Gastroesophageal sphincter (tissue), 4 donors: ENCODE results near the gene CTNNA1. TPM values are rescaled to one million over a fixed set of nuclear protein-coding genes. Genes with fewer than 3 reads are reported as not detected.

Experiments
- ATAC-seq: fragments of 150-250 bp; one replicate; pipeline ENCODE4 v1.9.1; 2016; ENCODE audit warnings: mild to moderate bottlenecking, moderate library complexity
- H3K27ac ChIP-seq, 4 donors: fragments of 200-600 bp; sonication (generic) in 3 of 4; 1 replicate in 3 of 4; 2 replicates in 1 of 4; pipeline ENCODE4 v1.5.1; 2016 to 2019
- H3K27me3 ChIP-seq: fragments of 200-600 bp; sonication (generic); one replicate; pipeline ENCODE4 v1.5.1; 2019
- H3K36me3 ChIP-seq, 2 donors: fragments of 200-600 bp; sonication (generic); one replicate each; pipeline ENCODE4 v1.5.1; 2019; ENCODE audit warnings: control low read depth in 1 of 2
- H3K4me1 ChIP-seq, 3 donors: fragments of 200-600 bp; sonication (generic); 1 replicate in 2 of 3; 2 replicates in 1 of 3; pipeline ENCODE4 v1.5.1; 2016 to 2019; ENCODE audit warnings: control low read depth in 2 of 3
- H3K4me3 ChIP-seq, 2 donors: fragments of 200-600 bp; sonication (generic); one replicate each; pipeline ENCODE4 v1.5.1; 2019; ENCODE audit warnings: mild to moderate bottlenecking in 1 of 2, moderate library complexity in 1 of 2
- H3K9me3 ChIP-seq, 3 donors: fragments of 200-600 bp; sonication (generic); one replicate each; pipeline ENCODE4 v1.5.1; 2017 to 2019; ENCODE audit warnings: control low read depth in 2 of 3
- EP300 ChIP-seq: sonication (generic); formaldehyde crosslinking; IDR thresholded peaks from one replicate; pipeline ENCODE4 v1.6.1; 2017; ENCODE audit warnings: antibody characterized with exemption, mild to moderate bottlenecking
- POLR2A ChIP-seq, 2 donors: fragments of 450-650 bp; IDR thresholded peaks; one replicate each; pipeline ENCODE4 v1.6.1; 2017; ENCODE audit warnings: antibody characterized with exemption in 2 of 2, mild to moderate bottlenecking in 2 of 2, moderate library complexity in 1 of 2
- POLR2AphosphoS5 ChIP-seq: sonication (generic); formaldehyde crosslinking; IDR thresholded peaks from one replicate; pipeline ENCODE4 v1.6.1; 2017; ENCODE audit warnings: antibody characterized with exemption
- WGBS, 2 donors: methylation state at CpG; one replicate each; pipeline ENCODE4 v1.1.5; 2018; ENCODE audit warnings: low coverage in 1 of 2; 5-methylcytosine and 5-hydroxymethylcytosine counted together
- total RNA-seq, 4 donors: library from RNA; depleted of rRNA; stranded (reverse); fragments of >200 nt; gene quantifications; one replicate each; pipeline ENCODE4 v1.1.0, GENCODE V29; 2016
- TF ChIP-seq, protein P1 (sequence below), 4 experiments: fragments of 200-600 bp in 2 of 4; fragments of 450-650 bp in 2 of 4; sonication (generic) in 1 of 4; IDR thresholded peaks; one replicate each; pipeline ENCODE4 v1.5.1; 2017 to 2019; ENCODE audit warnings: antibody characterized with exemption in 4 of 4, mild to moderate bottlenecking in 2 of 4, moderate library complexity in 2 of 4

CTNNA1 gene
- total RNA-seq, 4 donors from 2014 or later: 289 to 425 (median 365) TPM

DNA sequence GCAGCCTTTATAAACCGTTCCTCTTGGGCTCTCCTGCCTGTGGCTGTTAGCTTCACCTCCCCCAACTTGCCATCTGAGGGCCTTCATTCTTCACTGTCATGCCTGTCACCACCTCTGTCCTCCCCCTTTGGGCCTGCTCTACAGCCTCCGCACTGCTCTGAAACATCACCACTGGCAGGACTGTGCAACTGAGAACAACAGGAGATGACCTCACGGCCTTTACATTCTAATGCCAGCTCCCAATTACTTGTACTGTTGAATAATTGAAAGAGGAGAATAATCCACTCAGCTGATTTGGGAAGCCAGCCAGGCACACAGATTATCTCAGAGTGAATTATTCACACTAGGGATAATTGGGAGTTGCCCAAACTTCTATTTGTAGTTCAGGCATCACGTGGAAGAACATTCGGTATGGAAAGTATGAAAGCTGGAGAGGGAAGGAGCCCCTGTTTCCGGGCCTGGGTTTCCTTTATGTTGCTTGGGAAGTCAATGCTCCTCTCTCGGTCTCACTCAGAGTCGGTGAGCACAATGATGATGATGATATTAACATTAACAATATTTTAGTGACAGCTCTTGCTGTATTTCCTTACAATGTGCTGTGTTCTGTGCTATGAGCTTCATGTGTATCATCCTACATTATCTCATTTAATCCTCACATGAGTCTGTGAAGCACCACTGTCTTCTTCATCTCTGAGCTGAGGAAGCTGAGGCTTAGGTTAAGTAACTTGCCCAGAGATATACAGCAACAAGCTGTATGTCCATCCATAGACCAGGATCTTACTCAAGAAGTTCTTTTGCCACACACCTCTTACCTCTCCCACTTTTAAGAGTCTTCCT lies 221.2 kb downstream of the CTNNA1 start:
- H3K4me1 ChIP-seq: peaks cover 0 to 36% (median 24%) of the 10 kb centered on the region in 3 donors
- H3K9me3 ChIP-seq: no peaks in the 10 kb centered on the region
- no peak for TF ChIP-seq POLR2AphosphoS5
- TF ChIP-seq POLR2A (IDR thresholded peaks at IDR 0.05): no peak
- TF ChIP-seq EP300: no peak
- TF ChIP-seq, protein P1, sequence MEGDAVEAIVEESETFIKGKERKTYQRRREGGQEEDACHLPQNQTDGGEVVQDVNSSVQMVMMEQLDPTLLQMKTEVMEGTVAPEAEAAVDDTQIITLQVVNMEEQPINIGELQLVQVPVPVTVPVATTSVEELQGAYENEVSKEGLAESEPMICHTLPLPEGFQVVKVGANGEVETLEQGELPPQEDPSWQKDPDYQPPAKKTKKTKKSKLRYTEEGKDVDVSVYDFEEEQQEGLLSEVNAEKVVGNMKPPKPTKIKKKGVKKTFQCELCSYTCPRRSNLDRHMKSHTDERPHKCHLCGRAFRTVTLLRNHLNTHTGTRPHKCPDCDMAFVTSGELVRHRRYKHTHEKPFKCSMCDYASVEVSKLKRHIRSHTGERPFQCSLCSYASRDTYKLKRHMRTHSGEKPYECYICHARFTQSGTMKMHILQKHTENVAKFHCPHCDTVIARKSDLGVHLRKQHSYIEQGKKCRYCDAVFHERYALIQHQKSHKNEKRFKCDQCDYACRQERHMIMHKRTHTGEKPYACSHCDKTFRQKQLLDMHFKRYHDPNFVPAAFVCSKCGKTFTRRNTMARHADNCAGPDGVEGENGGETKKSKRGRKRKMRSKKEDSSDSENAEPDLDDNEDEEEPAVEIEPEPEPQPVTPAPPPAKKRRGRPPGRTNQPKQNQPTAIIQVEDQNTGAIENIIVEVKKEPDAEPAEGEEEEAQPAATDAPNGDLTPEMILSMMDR (IDR thresholded peaks at IDR 0.05): no peak
- H3K27me3 ChIP-seq: no peaks in the 10 kb centered on the region
- no peak overlapping the region for H3K4me3 ChIP-seq
- peak; percentile 52 for ATAC-seq
- peak overlapping the region; percentile 48 to 78 (median 68) for H3K27ac ChIP-seq
- H3K36me3 ChIP-seq: no peaks in the 10 kb centered on the region
- WGBS, 2 donors: 10 to 14% methylated on average over 6 to 8 of the region's 8 CpGs

DNA sequence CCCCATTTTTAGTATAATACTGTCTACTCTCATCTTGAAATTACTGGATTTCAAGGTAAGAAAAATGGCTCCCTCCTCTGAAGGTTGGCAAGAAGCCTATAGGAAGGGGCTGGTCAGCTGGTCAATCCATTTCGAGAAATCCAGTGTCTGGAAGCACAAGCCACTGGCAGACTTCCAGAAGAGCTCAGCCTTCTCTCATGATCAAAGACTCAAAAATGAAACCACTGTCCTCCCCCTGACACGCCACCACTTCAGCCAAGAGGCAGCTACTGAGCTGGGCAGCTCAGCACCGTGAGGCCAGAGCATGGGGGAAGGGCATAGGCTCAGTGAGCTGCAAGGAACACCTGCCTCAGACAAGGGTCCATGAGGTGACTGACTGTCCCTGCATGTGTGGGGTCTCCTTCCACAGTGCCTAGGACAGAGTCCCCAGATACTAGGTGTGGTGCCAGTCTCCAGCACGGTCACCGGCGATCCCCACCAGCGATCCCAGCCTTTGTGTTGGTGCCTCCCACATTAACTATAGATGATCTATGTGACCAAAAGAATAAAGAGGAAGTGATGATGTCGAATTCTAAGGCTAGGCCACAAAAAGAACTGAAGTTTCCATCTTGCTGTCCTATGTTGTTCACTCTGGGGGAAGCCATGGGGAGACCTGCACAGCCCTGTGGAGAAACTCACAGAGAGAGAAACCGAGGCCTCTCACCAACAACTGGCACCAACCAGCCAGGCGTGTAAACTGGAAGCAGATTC lies 222.0 kb downstream of the CTNNA1 start:
- Histone ChIP-seq H3K36me3 (no peaks in the 10 kb centered on the region), H3K9me3 (no peaks in the 10 kb centered on the region), H3K4me3 (no peak overlapping the region), H3K4me1 (peaks cover 0 to 40% (median 24%) of the 10 kb centered on the region in 3 donors), H3K27me3 (no peaks in the 10 kb centered on the region), H3K27ac (peak overlapping the region; percentile 48 to 78 (median 68))
- no peak for TF ChIP-seq EP300
- TF ChIP-seq, protein P1 (IDR thresholded peaks at IDR 0.05): no peak
- TF ChIP-seq POLR2A (IDR thresholded peaks at IDR 0.05): no peak
- TF ChIP-seq POLR2AphosphoS5: peak; percentile 14
- peak; percentile 52 for ATAC-seq
- 63 to 67% methylated on average over 3 to 5 of the region's 10 CpGs for WGBS, 2 donors

- WGBS, 2 donors: 63% methylated on average over 1 of the region's 1 CpG; no CpG with 5 or more reads in 1 of the 2 donors
- no peak for TF ChIP-seq EP300
- H3K4me1 ChIP-seq: peaks cover 0 to 36% (median 18%) of the 10 kb centered on the region in 3 donors
- no peaks in the 10 kb centered on the region for H3K36me3 ChIP-seq
- H3K27me3 ChIP-seq: no peaks in the 10 kb centered on the region
- ATAC-seq: no peak
- no peak overlapping the region for H3K4me3 ChIP-seq
- H3K27ac ChIP-seq: no peak overlapping the region
- no peaks in the 10 kb centered on the region for H3K9me3 ChIP-seq
These were observed 224.9 kb downstream of the CTNNA1 start for GRCh38 chr5:138978080-138978479.

DNA sequence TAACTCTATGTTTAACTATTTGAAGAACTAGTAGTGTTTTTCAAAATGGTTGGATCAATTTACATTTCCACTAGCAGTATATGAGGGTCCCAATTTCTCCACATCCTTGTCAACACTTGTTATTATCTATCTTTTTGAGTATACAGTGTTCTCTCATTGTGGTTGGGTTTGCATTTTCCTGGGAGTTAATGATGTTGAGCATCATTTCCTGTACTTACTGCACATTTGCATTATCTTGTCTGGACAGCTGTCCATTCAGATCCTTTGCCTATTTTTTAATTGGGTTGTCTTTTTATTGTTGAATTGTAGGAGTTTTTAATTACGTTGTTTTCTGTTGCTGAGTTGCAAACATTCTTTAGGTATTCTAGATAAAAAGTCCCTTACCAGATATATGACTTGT lies 225.4 kb downstream of the CTNNA1 start:
- peaks cover 0 to 2% of the 10 kb centered on the region in 2 donors for H3K36me3 ChIP-seq
- WGBS, 2 donors: 83% methylated on average over 1 of the region's 1 CpG; no CpG with 5 or more reads in 1 of the 2 donors
- TF ChIP-seq, protein P1 (IDR thresholded peaks at IDR 0.05): no peak
- no peak for TF ChIP-seq POLR2A (IDR thresholded peaks at IDR 0.05)
- TF ChIP-seq POLR2AphosphoS5: no peak
- no peak for TF ChIP-seq EP300
- H3K9me3 ChIP-seq: no peaks in the 10 kb centered on the region
- H3K4me3 ChIP-seq: no peak overlapping the region
- ATAC-seq: no peak
- no peaks in the 10 kb centered on the region for H3K27me3 ChIP-seq
- no peak overlapping the region for H3K27ac ChIP-seq
- peaks cover 0 to 33% (median 18%) of the 10 kb centered on the region in 3 donors for H3K4me1 ChIP-seq

DNA sequence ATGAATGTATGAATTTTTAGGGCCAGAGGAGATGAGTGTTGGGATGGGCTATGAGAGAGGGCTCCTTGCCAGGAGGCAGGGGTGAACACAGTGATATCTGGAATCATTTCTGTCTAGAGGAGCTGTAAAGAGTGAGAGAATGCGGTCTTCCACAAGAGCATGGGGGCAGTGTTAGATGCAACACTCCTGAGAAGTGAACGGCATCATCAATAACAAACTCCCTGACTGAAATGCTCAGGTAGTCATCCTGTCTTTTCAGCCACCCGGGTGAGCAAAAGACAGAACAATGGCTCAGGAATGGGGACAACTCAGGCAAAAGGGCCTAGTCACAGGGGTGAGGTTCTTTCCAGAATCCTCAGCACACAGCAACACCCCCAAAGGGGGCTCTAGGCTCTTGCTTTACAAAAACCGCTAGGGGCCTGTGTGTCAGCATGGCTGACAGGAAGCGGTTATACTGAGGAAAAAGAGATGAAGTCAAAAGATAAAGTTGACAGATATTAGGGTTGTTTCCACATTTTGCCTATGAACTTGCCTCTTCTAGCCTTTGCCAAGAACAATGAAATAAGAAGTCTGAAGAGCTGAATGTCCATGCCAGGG lies 226.6 kb downstream of the CTNNA1 start:
- peaks cover 0 to 21% (median 6%) of the 10 kb centered on the region in 3 donors for H3K4me1 ChIP-seq
- 86 to 88% methylated on average over 4 to 5 of the region's 5 CpGs for WGBS, 2 donors
- no peaks in the 10 kb centered on the region for H3K9me3 ChIP-seq
- H3K27ac ChIP-seq: no peak overlapping the region
- ATAC-seq: no peak
- H3K36me3 ChIP-seq: peaks cover 0 to 6% of the 10 kb centered on the region in 2 donors
- TF ChIP-seq, protein P1 (IDR thresholded peaks at IDR 0.05): no peak
- TF ChIP-seq POLR2AphosphoS5 (no peak), POLR2A (IDR thresholded peaks at IDR 0.05) (no peak), EP300 (no peak)
- H3K4me3 ChIP-seq: no peak overlapping the region
- H3K27me3 ChIP-seq: no peaks in the 10 kb centered on the region
